KMS-11 (cell line): ENCODE measurements around the gene PPP1R3G.

Source experiments
- H2AFZ ChIP-seq: fragments of 200-600 bp; sonication (generic); 2 replicates; pipeline ENCODE4 v1.6.1; 2016; ENCODE audit warnings: antibody characterized with exemption, mixed run types, low read depth
- H3K27ac ChIP-seq: fragments of 200-600 bp; sonication (generic); 2 replicates; pipeline ENCODE4 v1.6.1; 2016; ENCODE audit warnings: mild to moderate bottlenecking, mixed run types
- H3K27me3 ChIP-seq: fragments of 200-600 bp; sonication (generic); 2 replicates; pipeline ENCODE4 v1.6.1; 2017; ENCODE audit warnings: mild to moderate bottlenecking, low read depth, mixed run types, moderate library complexity; ENCODE audit not compliant: insufficient read depth
- H3K36me3 ChIP-seq: fragments of 200-600 bp; sonication (generic); 2 replicates; pipeline ENCODE4 v1.6.1; 2017; ENCODE audit warnings: mild to moderate bottlenecking, mixed run types; ENCODE audit not compliant: insufficient read depth
- H3K4me1 ChIP-seq: fragments of 200-600 bp; sonication (generic); 2 replicates; pipeline ENCODE4 v1.6.1; 2016; ENCODE audit warnings: mild to moderate bottlenecking, low read depth, mixed run types; ENCODE audit not compliant: poor library complexity, severe bottlenecking
- H3K4me2 ChIP-seq: fragments of 200-600 bp; sonication (generic); 2 replicates; pipeline ENCODE4 v1.7.0; 2016; ENCODE audit warnings: mild to moderate bottlenecking, mixed run types
- H3K4me3 ChIP-seq: fragments of 200-600 bp; sonication (generic); IDR thresholded peaks from 2 replicates; pipeline ENCODE4 v1.6.1; 2017; ENCODE audit warnings: low read depth, low read length, mixed read lengths; ENCODE audit not compliant: insufficient read depth
- H3K79me2 ChIP-seq: fragments of 200-600 bp; sonication (generic); 2 replicates; pipeline ENCODE4 v1.6.1; 2016; ENCODE audit warnings: low read depth, mixed run types; ENCODE audit not compliant: insufficient read depth
- H3K9ac ChIP-seq: fragments of 200-600 bp; sonication (generic); 2 replicates; pipeline ENCODE4 v1.6.1; 2016; ENCODE audit warnings: mild to moderate bottlenecking, mixed run types
- H4K20me1 ChIP-seq: fragments of 200-600 bp; sonication (generic); 2 replicates; pipeline ENCODE4 v1.6.1; 2016; ENCODE audit warnings: mild to moderate bottlenecking, mixed run types; ENCODE audit not compliant: insufficient read depth
- CTCF ChIP-seq: fragments of 200-600 bp; sonication (generic); conservative IDR thresholded peaks from 2 replicates; pipeline ENCODE4 v1.6.1; 2017; ENCODE audit warnings: low read depth, mild to moderate bottlenecking, antibody characterized with exemption, low read length, moderate library complexity, mixed read lengths

The PPP1R3G gene

DNA sequence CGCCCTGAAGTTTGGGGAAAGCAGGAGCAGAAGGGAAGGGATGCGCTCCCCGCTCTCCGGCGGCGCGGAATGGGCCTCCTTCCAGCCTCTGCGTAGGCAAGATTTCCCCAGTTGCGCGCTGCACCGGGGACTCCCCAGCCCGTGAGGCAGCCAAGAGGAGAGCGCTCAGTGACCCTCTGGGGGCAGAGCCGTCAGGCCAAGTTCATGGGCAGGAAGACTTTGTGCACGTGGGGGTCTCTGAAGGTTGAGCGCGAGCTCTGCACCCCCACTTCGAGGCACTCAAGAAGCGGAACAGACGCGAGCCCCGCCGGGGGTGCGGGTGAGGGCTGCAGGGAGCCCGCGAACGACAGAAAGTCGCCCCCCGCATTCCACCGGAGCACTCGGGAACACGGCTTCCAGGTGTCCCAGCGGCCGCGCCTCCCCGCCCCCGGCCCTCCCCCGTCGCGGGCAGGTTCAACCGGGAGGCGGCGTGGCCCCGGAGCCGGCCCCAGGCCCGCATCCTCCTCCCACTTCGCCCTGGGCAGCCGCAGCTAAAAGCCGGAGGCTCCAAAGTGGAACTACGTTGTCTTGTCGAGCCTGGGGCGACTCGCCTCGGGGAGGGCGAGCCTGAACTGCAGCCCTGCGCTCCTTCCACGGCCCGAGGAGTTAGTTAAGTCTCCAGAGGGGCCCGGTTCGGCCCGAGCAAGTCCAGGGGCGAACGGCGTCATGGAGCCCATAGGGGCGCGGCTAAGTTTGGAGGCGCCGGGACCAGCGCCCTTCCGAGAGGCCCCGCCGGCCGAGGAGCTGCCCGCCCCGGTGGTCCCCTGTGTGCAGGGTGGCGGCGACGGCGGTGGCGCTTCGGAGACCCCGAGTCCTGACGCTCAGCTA, at the start of gene PPP1R3G:
Gene PPP1R3G, plus strand, starts transcription at position 561 of the 867 bp plus-strand sequence. Its CDS starts 145 bp downstream, at position 706.
- Histone ChIP-seq H3K27me3 (no peaks in the 10 kb centered on the region), H3K4me2 (peak within 1 kb of the TSS; percentile 36; the same call in 1 of the 2 replicates), H3K4me3 (no peak within 1 kb of the TSS), H3K27ac (no peak within 1 kb of the TSS), H2AFZ (peak within 1 kb of the TSS; percentile 47), H3K4me1 (no peaks in the 10 kb centered on the region), H3K9ac (no peak within 1 kb of the TSS), H4K20me1 (no peaks in the 10 kb centered on the region), H3K79me2 (no peaks in the 10 kb centered on the region), H3K36me3 (no peaks in the 10 kb centered on the region)
- no peak for TF ChIP-seq CTCF

GRCh38 chr6:5036269-5036668, 48.9 kb upstream of the PPP1R3G start:
- no peak overlapping the region for H3K9ac ChIP-seq
- TF ChIP-seq CTCF = no peak
- no peaks in the 10 kb centered on the region for H3K27me3 ChIP-seq
- H3K4me3 ChIP-seq = no peak overlapping the region
- no peaks in the 10 kb centered on the region for H3K79me2 ChIP-seq
- H3K36me3 ChIP-seq = no peaks in the 10 kb centered on the region
- no peak overlapping the region for H3K4me2 ChIP-seq
- no peak overlapping the region for H2AFZ ChIP-seq
- no peaks in the 10 kb centered on the region for H4K20me1 ChIP-seq
- no peak overlapping the region for H3K27ac ChIP-seq
- no peaks in the 10 kb centered on the region for H3K4me1 ChIP-seq

- H4K20me1 ChIP-seq = no peaks in the 10 kb centered on the region
- no peak overlapping the region for H3K27ac ChIP-seq
- no peak for TF ChIP-seq CTCF
- H3K36me3 ChIP-seq = no peaks in the 10 kb centered on the region
- H3K27me3 ChIP-seq = no peaks in the 10 kb centered on the region
- H3K79me2 ChIP-seq = no peaks in the 10 kb centered on the region
- no peak overlapping the region for H3K4me2 ChIP-seq
- H3K4me3 ChIP-seq = no peak overlapping the region
- no peak overlapping the region for H2AFZ ChIP-seq
- H3K4me1 ChIP-seq = no peaks in the 10 kb centered on the region
- H3K9ac ChIP-seq = no peak overlapping the region
Measured at GRCh38 chr6:5041955-5042354, 43.2 kb upstream of the PPP1R3G start.

DNA sequence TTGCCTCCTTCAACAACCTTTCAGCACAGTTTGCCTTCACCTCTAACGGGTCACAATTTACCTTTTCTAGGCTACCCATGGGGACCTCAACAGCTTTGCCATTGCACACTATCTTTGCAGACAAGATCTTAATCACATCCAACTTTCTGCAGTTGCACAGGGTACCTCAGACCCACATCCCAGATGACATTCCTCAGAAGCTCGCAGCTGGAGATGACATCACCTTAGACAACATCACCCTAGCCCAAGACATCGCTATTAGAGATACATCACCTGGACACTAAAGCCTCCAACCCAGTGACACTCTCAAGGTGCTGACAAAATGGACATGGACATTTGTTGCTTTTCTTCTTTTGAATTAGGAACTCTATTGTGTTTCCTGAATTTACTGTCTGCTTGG, 42.7 kb upstream of the PPP1R3G start:
- no peaks in the 10 kb centered on the region for H3K4me1 ChIP-seq
- no peak overlapping the region for H3K4me3 ChIP-seq
- H2AFZ ChIP-seq = no peak overlapping the region
- H3K27me3 ChIP-seq = no peaks in the 10 kb centered on the region
- no peaks in the 10 kb centered on the region for H3K36me3 ChIP-seq
- no peaks in the 10 kb centered on the region for H4K20me1 ChIP-seq
- no peak overlapping the region for H3K27ac ChIP-seq
- no peak overlapping the region for H3K4me2 ChIP-seq
- no peak for TF ChIP-seq CTCF
- no peak overlapping the region for H3K9ac ChIP-seq
- H3K79me2 ChIP-seq = no peaks in the 10 kb centered on the region
